ENCODE measurements around the gene SPINT2. TPM values are rescaled to one million over a fixed set of nuclear protein-coding genes. Genes with fewer than 3 reads are reported as not detected.

Gene SPINT2
- total and polyA plus RNA-seq, 2 of the 13 experiments (the other 11 are each of a cell fraction or from before 2014, with no cell fraction given): 0.31 to 0.77 TPM

DNA sequence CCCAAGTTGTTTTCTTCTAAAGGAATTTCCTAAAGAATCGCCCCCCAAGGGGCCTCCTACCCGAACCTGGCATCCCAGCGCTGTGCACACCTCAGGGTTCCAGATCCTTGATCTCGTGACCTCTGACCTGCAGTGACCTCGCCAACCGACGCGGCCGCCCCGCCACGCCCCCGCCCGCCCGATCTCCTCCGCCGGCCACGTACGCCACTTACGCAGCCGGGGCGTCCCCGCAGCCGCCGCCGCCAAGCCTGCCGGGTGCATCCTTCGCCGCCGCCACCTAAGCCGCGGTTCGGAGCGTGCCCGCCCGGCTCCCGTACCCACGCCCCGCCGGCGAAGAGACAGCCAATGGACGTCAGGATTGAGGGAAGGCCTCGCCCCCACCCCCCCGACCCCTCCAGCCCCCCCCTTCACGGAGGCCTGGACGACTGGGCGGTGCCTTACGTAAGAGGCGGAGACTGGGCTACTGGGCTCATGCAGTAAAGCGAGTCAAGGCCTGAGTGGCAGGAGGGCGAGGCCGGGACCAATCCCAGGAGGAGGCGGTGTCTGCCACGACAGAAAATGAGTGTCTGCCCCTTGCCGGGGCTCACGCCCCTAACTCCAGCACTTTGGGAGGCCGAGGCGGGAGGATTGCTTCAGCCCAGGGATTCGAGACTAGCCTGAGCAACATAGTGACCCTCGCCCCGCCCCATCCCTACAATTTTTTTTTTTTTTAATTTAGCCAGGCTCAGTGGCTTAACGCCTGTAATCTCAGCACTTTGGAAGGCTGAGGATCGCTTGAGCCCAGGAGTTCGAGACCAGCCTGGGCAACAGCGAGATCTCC, 51.5 kb downstream of the SPINT2 start, which contains the start of gene YIF1B (continued):
- TF ChIP-seq, protein P1, sequence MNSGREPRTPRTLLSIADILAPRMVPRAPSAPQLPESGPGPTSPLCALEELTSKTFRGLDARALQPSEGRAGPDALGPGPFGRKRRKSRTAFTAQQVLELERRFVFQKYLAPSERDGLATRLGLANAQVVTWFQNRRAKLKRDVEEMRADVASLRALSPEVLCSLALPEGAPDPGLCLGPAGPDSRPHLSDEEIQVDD (CRISPR knock-in tag; IDR thresholded peaks at IDR 0.05; ENCODE audit: borderline replicate concordance): no peak
- TF ChIP-seq ZNF160 (CRISPR knock-in tag; IDR thresholded peaks at IDR 0.05): peak; percentile 30; the same call in 1 of the 2 replicates
- TF ChIP-seq, protein P2, sequence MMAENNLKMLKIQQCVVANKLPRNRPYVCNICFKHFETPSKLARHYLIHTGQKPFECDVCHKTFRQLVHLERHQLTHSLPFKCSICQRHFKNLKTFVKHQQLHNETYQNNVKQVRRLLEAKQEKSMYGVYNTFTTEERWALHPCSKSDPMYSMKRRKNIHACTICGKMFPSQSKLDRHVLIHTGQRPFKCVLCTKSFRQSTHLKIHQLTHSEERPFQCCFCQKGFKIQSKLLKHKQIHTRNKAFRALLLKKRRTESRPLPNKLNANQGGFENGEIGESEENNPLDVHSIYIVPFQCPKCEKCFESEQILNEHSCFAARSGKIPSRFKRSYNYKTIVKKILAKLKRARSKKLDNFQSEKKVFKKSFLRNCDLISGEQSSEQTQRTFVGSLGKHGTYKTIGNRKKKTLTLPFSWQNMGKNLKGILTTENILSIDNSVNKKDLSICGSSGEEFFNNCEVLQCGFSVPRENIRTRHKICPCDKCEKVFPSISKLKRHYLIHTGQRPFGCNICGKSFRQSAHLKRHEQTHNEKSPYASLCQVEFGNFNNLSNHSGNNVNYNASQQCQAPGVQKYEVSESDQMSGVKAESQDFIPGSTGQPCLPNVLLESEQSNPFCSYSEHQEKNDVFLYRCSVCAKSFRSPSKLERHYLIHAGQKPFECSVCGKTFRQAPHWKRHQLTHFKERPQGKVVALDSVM (CRISPR knock-in tag; IDR thresholded peaks at IDR 0.05): peak; percentile 99
- TF ChIP-seq CHD4 (IDR thresholded peaks at IDR 0.05; ENCODE audit: borderline replicate concordance, low read length): 0 out of 2 replicates have a peak, but pooled peaks have one; percentile 60
- peak; percentile 16 for TF ChIP-seq GATAD1 (CRISPR knock-in tag; IDR thresholded peaks at IDR 0.05)
- peak; percentile 42 for TF ChIP-seq XRCC5 (optimal IDR thresholded peaks at IDR 0.05; ENCODE audit: low read length)
- TF ChIP-seq DR1 (CRISPR knock-in tag; IDR thresholded peaks at IDR 0.05): no peak
- 0 out of 2 replicates have a peak, but pooled peaks have one; percentile 40 for TF ChIP-seq MEF2D (CRISPR knock-in tag; IDR thresholded peaks at IDR 0.05)
- TF ChIP-seq, protein P3, sequence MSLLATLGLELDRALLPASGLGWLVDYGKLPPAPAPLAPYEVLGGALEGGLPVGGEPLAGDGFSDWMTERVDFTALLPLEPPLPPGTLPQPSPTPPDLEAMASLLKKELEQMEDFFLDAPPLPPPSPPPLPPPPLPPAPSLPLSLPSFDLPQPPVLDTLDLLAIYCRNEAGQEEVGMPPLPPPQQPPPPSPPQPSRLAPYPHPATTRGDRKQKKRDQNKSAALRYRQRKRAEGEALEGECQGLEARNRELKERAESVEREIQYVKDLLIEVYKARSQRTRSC (CRISPR knock-in tag; IDR thresholded peaks at IDR 0.05; ENCODE audit: low read depth): no peak
- TF ChIP-seq ZMYM4 (CRISPR knock-in tag; IDR thresholded peaks at IDR 0.05): peak; percentile 76; the same call in 1 of the 2 replicates
- no peak for TF ChIP-seq ZNF841 (CRISPR knock-in tag; IDR thresholded peaks at IDR 0.05; ENCODE audit: borderline replicate concordance)
- TF ChIP-seq CREM (IDR thresholded peaks at IDR 0.05): no peak; the same call in 1 of the 2 replicates
- no peak for TF ChIP-seq CREM (CRISPR knock-in tag; IDR thresholded peaks at IDR 0.05)
- no peak for TF ChIP-seq RFX1 (IDR thresholded peaks at IDR 0.05)
- no peak for TF ChIP-seq HDAC6 (IDR thresholded peaks at IDR 0.05; ENCODE audit: low read depth, low read length)
- no peak for TF ChIP-seq ZNF292 (CRISPR knock-in tag; IDR thresholded peaks at IDR 0.05; ENCODE audit: borderline replicate concordance, low read depth)
- TF ChIP-seq SRSF1 (optimal IDR thresholded peaks at IDR 0.05; ENCODE audit: low read depth, low read length): peak; percentile 48
- 0 out of 2 replicates have a peak, but pooled peaks have one; percentile 25 for TF ChIP-seq SMAD1 (CRISPR knock-in tag; IDR thresholded peaks at IDR 0.05; ENCODE audit: borderline replicate concordance, low read depth)
- no peak for TF ChIP-seq GFI1 (CRISPR knock-in tag; IDR thresholded peaks at IDR 0.05; ENCODE audit: borderline replicate concordance)
- peak; percentile 55; the same call in 1 of the 2 replicates for TF ChIP-seq SALL2 (CRISPR knock-in tag; IDR thresholded peaks at IDR 0.05)
- no peak for TF ChIP-seq FUBP1 (CRISPR knock-in tag; IDR thresholded peaks at IDR 0.05; ENCODE audit: borderline replicate concordance)
- TF ChIP-seq, protein P4, sequence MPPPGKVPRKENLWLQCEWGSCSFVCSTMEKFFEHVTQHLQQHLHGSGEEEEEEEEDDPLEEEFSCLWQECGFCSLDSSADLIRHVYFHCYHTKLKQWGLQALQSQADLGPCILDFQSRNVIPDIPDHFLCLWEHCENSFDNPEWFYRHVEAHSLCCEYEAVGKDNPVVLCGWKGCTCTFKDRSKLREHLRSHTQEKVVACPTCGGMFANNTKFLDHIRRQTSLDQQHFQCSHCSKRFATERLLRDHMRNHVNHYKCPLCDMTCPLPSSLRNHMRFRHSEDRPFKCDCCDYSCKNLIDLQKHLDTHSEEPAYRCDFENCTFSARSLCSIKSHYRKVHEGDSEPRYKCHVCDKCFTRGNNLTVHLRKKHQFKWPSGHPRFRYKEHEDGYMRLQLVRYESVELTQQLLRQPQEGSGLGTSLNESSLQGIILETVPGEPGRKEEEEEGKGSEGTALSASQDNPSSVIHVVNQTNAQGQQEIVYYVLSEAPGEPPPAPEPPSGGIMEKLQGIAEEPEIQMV (CRISPR knock-in tag; IDR thresholded peaks at IDR 0.05; ENCODE audit: low read depth): no peak
- TF ChIP-seq HOXA9 (CRISPR knock-in tag; IDR thresholded peaks at IDR 0.05; ENCODE audit: borderline replicate concordance): no peak
